HEK293 (cell line): ENCODE data around the gene IFNLR1.

Source experiments
- CTCF ChIP-seq: fragments of 450-650 bp; formaldehyde crosslinking; IDR thresholded peaks from 2 replicates; pipeline ENCODE4 v1.5.1; 2016; ENCODE audit warnings: missing biosample characterization, missing genetic modification characterization
- FEZF1 ChIP-seq: fragments of 450-650 bp; formaldehyde crosslinking; IDR thresholded peaks from 2 replicates; pipeline ENCODE4 v1.5.1; 2016; ENCODE audit warnings: missing biosample characterization, missing genetic modification characterization
- RBAK ChIP-seq: fragments of 450-650 bp; formaldehyde crosslinking; IDR thresholded peaks from 2 replicates; pipeline ENCODE4 v1.5.1; 2016; ENCODE audit warnings: missing biosample characterization, missing genetic modification characterization
- REST ChIP-seq: fragments of 450-650 bp; formaldehyde crosslinking; IDR thresholded peaks from 2 replicates; pipeline ENCODE4 v1.5.1; 2016; ENCODE audit warnings: missing biosample characterization, missing genetic modification characterization
- YY1 ChIP-seq: fragments of 450-650 bp; formaldehyde crosslinking; IDR thresholded peaks from 2 replicates; pipeline ENCODE4 v1.5.1; 2018; ENCODE audit warnings: missing biosample characterization, missing genetic modification characterization
- ZBTB17 ChIP-seq: fragments of 450-650 bp; formaldehyde crosslinking; IDR thresholded peaks from 2 replicates; pipeline ENCODE4 v1.5.1; 2016; ENCODE audit warnings: missing biosample characterization, missing genetic modification characterization
- ZFP41 ChIP-seq: fragments of 450-650 bp; formaldehyde crosslinking; IDR thresholded peaks from 2 replicates; pipeline ENCODE4 v1.5.1; 2016; ENCODE audit warnings: missing biosample characterization, missing genetic modification characterization, borderline replicate concordance
- ZNF274 ChIP-seq, 2 experiments: fragments of 200-500 bp in 1 of 2; fragments of 450-650 bp in 1 of 2; sonication (Bioruptor generic) in 1 of 2; formaldehyde crosslinking in 1 of 2; IDR thresholded peaks; 2 replicates each; pipeline versions ENCODE4 v1.5.1 to v1.6.1; 2014 to 2016; ENCODE audit warnings: borderline replicate concordance in 1 of 2, inconsistent platforms in 1 of 2, low read length in 1 of 2, missing biosample characterization in 1 of 2, missing genetic modification characterization in 1 of 2
- ZNF324 ChIP-seq: fragments of 450-650 bp; formaldehyde crosslinking; IDR thresholded peaks from 2 replicates; pipeline ENCODE4 v1.5.1; 2016; ENCODE audit warnings: missing biosample characterization, missing genetic modification characterization
- ZNF501 ChIP-seq: fragments of 450-650 bp; formaldehyde crosslinking; IDR thresholded peaks from 2 replicates; pipeline ENCODE4 v1.5.1; 2016; ENCODE audit warnings: missing biosample characterization, missing genetic modification characterization
- ZNF549 ChIP-seq: fragments of 450-650 bp; IDR thresholded peaks from 2 replicates; pipeline ENCODE4 v1.5.1; 2018; ENCODE audit warnings: missing biosample characterization, missing genetic modification characterization, mild to moderate bottlenecking, inconsistent platforms, moderate library complexity
- ZNF561 ChIP-seq: fragments of 450-650 bp; IDR thresholded peaks from 2 replicates; pipeline ENCODE4 v1.5.1; 2018; ENCODE audit warnings: missing biosample characterization, missing genetic modification characterization, borderline replicate concordance
- ZNF571 ChIP-seq: fragments of 450-650 bp; formaldehyde crosslinking; IDR thresholded peaks from 2 replicates; pipeline ENCODE4 v1.5.0; 2017; ENCODE audit warnings: missing biosample characterization, missing genetic modification characterization
- ZSCAN16 ChIP-seq: fragments of 450-650 bp; formaldehyde crosslinking; IDR thresholded peaks from 2 replicates; pipeline ENCODE4 v1.5.1; 2016; ENCODE audit warnings: missing biosample characterization, missing genetic modification characterization

- TF ChIP-seq REST (no peak), CTCF (no peak), RBAK (tag by site-specific recombination) (no peak), ZNF571 (tag by site-specific recombination) (no peak), ZNF274 (IDR thresholded peaks at IDR 0.05; ENCODE audit: low read length) (no peak), ZNF274 (tag by site-specific recombination; IDR thresholded peaks at IDR 0.05; ENCODE audit: borderline replicate concordance) (no peak), ZNF324 (tag by site-specific recombination) (no peak), ZFP41 (tag by site-specific recombination) (no peak), FEZF1 (tag by site-specific recombination) (no peak), ZSCAN16 (tag by site-specific recombination) (no peak), ZBTB17 (tag by site-specific recombination) (no peak), ZNF561 (tag by site-specific recombination) (no peak), YY1 (tag by site-specific recombination) (no peak), ZNF501 (no peak), ZNF549 (no peak)
Observed at GRCh38 chr1:24122776-24123175, 64.3 kb downstream of the IFNLR1 start.
